H9 (cell line): Measurements from ENCODE around the gene SMNDC1. TPM values are rescaled to one million over a fixed set of nuclear protein-coding genes. Genes with fewer than 3 reads are reported as not detected.
"Not testable (repeated sequence)": the region's sequence is repeated elsewhere in the genome, so short reads cannot be mapped to it uniquely, and the experiment has no call there.

Experiments used
- DNase-seq: peaks from one replicate; pipeline ENCODE4 v3.0.0-alpha.2; 2017
- H2AFZ ChIP-seq: one replicate; pipeline ENCODE4 v1.6.1; 2013; ENCODE audit warnings: mild to moderate bottlenecking, low read length, control low read depth, moderate library complexity
- H2AK5ac ChIP-seq: 2 replicates; pipeline ENCODE4 v1.6.1; 2013; ENCODE audit warnings: low read length, control low read depth, mixed read lengths; ENCODE audit not compliant: insufficient read length
- H2BK120ac ChIP-seq: one replicate; pipeline ENCODE4 v1.6.1; 2013; ENCODE audit warnings: low read depth, mild to moderate bottlenecking, low read length, control low read depth, inconsistent platforms; ENCODE audit not compliant: poor library complexity, severe bottlenecking
- H2BK12ac ChIP-seq: 2 replicates; pipeline ENCODE4 v1.6.1; 2013; ENCODE audit warnings: low read length, control low read depth, mixed read lengths, low read depth; ENCODE audit not compliant: insufficient read length
- H2BK15ac ChIP-seq: 2 replicates; pipeline ENCODE4 v1.6.1; 2013; ENCODE audit warnings: low read depth, low read length, control low read depth
- H2BK20ac ChIP-seq: one replicate; pipeline ENCODE4 v1.6.1; 2013; ENCODE audit warnings: low read depth, mild to moderate bottlenecking, low read length, control low read depth, inconsistent platforms; ENCODE audit not compliant: poor library complexity, severe bottlenecking
- H2BK5ac ChIP-seq: 2 replicates; pipeline ENCODE4 v1.6.1; 2013; ENCODE audit warnings: low read length, control low read depth, mixed read lengths; ENCODE audit not compliant: insufficient read length
- H3K14ac ChIP-seq: 2 replicates; pipeline ENCODE4 v1.6.1; 2013; ENCODE audit warnings: low read length, control low read depth; ENCODE audit not compliant: insufficient read depth
- H3K18ac ChIP-seq: 2 replicates; pipeline ENCODE4 v1.6.1; 2013; ENCODE audit warnings: low read depth, mild to moderate bottlenecking, mixed read lengths, low read length, control low read depth; ENCODE audit not compliant: insufficient read length
- H3K23ac ChIP-seq: 2 replicates; pipeline ENCODE4 v1.6.1; 2013; ENCODE audit warnings: low read length, control low read depth, mixed read lengths, low read depth; ENCODE audit not compliant: insufficient read length
- H3K23me2 ChIP-seq: 2 replicates; pipeline ENCODE4 v1.6.1; 2013; ENCODE audit warnings: low read depth, mild to moderate bottlenecking, mixed read lengths, low read length, control low read depth; ENCODE audit not compliant: insufficient read length, poor library complexity, severe bottlenecking
- H3K27ac ChIP-seq: 2 replicates; pipeline ENCODE4 v1.5.1; 2013; ENCODE audit warnings: low read length, control low read depth, mixed read lengths, low read depth; ENCODE audit not compliant: insufficient read length
- H3K27me3 ChIP-seq: 2 replicates; pipeline ENCODE4 v1.6.1; 2013; ENCODE audit warnings: low read length, control low read depth, inconsistent platforms; ENCODE audit not compliant: insufficient read depth
- H3K4ac ChIP-seq: 2 replicates; pipeline ENCODE4 v1.6.1; 2013; ENCODE audit warnings: low read depth, mild to moderate bottlenecking, control low read depth, inconsistent platforms, low read length, moderate library complexity
- H3K4me1 ChIP-seq: 2 replicates; pipeline ENCODE4 v1.6.1; 2013; ENCODE audit warnings: low read length, control low read depth, inconsistent platforms; ENCODE audit not compliant: insufficient read depth
- H3K4me2 ChIP-seq: 2 replicates; pipeline ENCODE4 v1.6.1; 2013; ENCODE audit warnings: low read length, control low read depth, mixed read lengths; ENCODE audit not compliant: insufficient read length, insufficient read depth
- H3K56ac ChIP-seq: 2 replicates; pipeline ENCODE4 v1.6.1; 2013; ENCODE audit warnings: low read depth, mild to moderate bottlenecking, mixed read lengths, low read length, control low read depth; ENCODE audit not compliant: insufficient read length
- H3K79me1 ChIP-seq: 2 replicates; pipeline ENCODE4 v1.6.1; 2013; ENCODE audit warnings: low read depth, mild to moderate bottlenecking, moderate library complexity, low read length, control low read depth, inconsistent platforms; ENCODE audit not compliant: insufficient read depth, poor library complexity, severe bottlenecking
- H3K79me2 ChIP-seq: 2 replicates; pipeline ENCODE4 v1.6.1; 2013; ENCODE audit warnings: low read length, control low read depth, inconsistent platforms; ENCODE audit not compliant: insufficient read depth
- H3K9ac ChIP-seq: 2 replicates; pipeline ENCODE4 v1.6.1; 2013; ENCODE audit warnings: low read length, control low read depth, mixed read lengths; ENCODE audit not compliant: insufficient read length; ENCODE audit errors: extremely low read depth
- H3K9me3 ChIP-seq: one replicate; pipeline ENCODE4 v1.6.1; 2013; ENCODE audit warnings: low read depth, low read length, inconsistent platforms; ENCODE audit not compliant: control insufficient read depth
- H3T11ph ChIP-seq: one replicate; pipeline ENCODE4 v1.6.1; 2013; ENCODE audit warnings: mild to moderate bottlenecking, low read length, control low read depth, inconsistent platforms
- H4K20me1 ChIP-seq: one replicate; pipeline ENCODE4 v1.6.1; 2013; ENCODE audit not compliant: control insufficient read depth, insufficient read length, insufficient read depth
- H4K5ac ChIP-seq: 2 replicates; pipeline ENCODE4 v1.6.1; 2013; ENCODE audit warnings: low read depth, mild to moderate bottlenecking, mixed read lengths, low read length, control low read depth; ENCODE audit not compliant: insufficient read length
- H4K8ac ChIP-seq: replicated peaks from 2 replicates; pipeline ENCODE4 v1.6.1; 2013; ENCODE audit warnings: low read length, control low read depth, mixed read lengths, low read depth; ENCODE audit not compliant: insufficient read length
- H4K91ac ChIP-seq: 2 replicates; pipeline ENCODE4 v1.6.1; 2013; ENCODE audit warnings: low read depth, mild to moderate bottlenecking, moderate library complexity, mixed read lengths, low read length, control low read depth; ENCODE audit not compliant: insufficient read length
- H3K27ac Mint-ChIP-seq, 3 experiments: 2 replicates in 2 of 3; 3 replicates in 1 of 3; pipeline ENCODE4 v1.8.0; 2020 to 2021; ENCODE audit warnings: mixed read lengths in 3 of 3, mild to moderate bottlenecking in 1 of 3, moderate library complexity in 1 of 3
- H3K27me3 Mint-ChIP-seq: 2 replicates; pipeline ENCODE4 v1.8.0; 2021; ENCODE audit warnings: low read depth, mild to moderate bottlenecking, moderate library complexity, mixed read lengths
- H3K36me3 Mint-ChIP-seq, 3 experiments: 2 replicates in 2 of 3; 3 replicates in 1 of 3; pipeline ENCODE4 v1.8.0; 2020 to 2021; ENCODE audit warnings: low read depth in 3 of 3, mixed read lengths in 3 of 3; ENCODE audit not compliant: insufficient read depth in 1 of 3
- H3K4me1 Mint-ChIP-seq, 2 experiments: 2 replicates each; pipeline ENCODE4 v1.8.0; 2020; ENCODE audit warnings: mixed read lengths in 2 of 2
- H3K4me3 Mint-ChIP-seq, 2 experiments: 2 replicates in 1 of 2; 3 replicates in 1 of 2; pipeline ENCODE4 v1.8.0; 2020 to 2021; ENCODE audit warnings: mild to moderate bottlenecking in 2 of 2, mixed read lengths in 2 of 2, moderate library complexity in 1 of 2
- H3K9me3 Mint-ChIP-seq, 2 experiments: 2 replicates in 1 of 2; 3 replicates in 1 of 2; pipeline ENCODE4 v1.8.0; 2020; ENCODE audit warnings: mild to moderate bottlenecking in 2 of 2, mixed read lengths in 2 of 2, moderate library complexity in 1 of 2
- WGBS: extraction: QIAGEN DNeasy Blood & Tissue Kit; methylation state at CpG from one replicate; pipeline ENCODE4 v1.1.7; 2013; ENCODE audit warnings: missing lambda C conversion rate, low lambda C conversion rate, mixed read lengths; ENCODE audit not compliant: insufficient read length; ENCODE audit errors: extremely low coverage; 5-methylcytosine and 5-hydroxymethylcytosine counted together
- total RNA-seq: library from RNA; stranded (reverse); gene quantifications from 2 replicates; pipeline ENCODE4 v1.2.1, GENCODE V29; 2021
- TF ChIP-seq, protein P1 (sequence below): fragments of 200-600 bp; sonication (generic); conservative IDR thresholded peaks from 3 replicates; pipeline ENCODE4 v1.8.0; 2021; ENCODE audit warnings: antibody characterized with exemption, mild to moderate bottlenecking

Gene SMNDC1
- total RNA-seq, 1 experiment from 2014 or later = 55.7 TPM

DNA sequence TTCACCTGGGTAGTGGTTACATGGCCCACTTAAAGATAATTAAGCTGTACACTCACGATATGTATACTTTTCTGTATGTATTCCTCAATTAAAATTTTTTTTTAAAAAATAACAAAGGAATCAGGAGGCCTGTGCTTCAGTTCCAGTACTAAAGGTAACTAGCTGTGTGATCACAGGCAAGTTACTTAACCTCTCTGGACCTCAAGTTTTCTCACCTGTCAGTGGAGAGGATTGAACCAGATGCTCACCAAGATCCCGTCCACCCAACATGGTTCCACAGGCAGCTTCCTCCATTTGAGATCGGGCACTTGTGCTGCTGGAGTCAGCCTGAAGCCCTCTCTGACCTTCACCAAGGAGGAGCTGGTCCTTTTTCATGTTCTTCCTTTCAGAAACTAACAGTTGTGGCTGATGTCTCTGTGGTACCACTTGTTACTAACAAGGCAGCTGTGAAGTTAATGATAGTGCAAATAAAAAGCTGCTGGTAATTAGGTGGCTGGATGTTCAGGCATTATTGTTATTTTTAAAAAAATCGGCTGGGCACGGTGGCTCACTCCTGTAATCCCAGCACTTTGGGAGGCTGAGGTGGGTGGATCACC, 29.4 kb upstream of the SMNDC1 start:
- H3K23me2 ChIP-seq = no peaks in the 10 kb centered on the region
- DNase-seq = no peak

DNA sequence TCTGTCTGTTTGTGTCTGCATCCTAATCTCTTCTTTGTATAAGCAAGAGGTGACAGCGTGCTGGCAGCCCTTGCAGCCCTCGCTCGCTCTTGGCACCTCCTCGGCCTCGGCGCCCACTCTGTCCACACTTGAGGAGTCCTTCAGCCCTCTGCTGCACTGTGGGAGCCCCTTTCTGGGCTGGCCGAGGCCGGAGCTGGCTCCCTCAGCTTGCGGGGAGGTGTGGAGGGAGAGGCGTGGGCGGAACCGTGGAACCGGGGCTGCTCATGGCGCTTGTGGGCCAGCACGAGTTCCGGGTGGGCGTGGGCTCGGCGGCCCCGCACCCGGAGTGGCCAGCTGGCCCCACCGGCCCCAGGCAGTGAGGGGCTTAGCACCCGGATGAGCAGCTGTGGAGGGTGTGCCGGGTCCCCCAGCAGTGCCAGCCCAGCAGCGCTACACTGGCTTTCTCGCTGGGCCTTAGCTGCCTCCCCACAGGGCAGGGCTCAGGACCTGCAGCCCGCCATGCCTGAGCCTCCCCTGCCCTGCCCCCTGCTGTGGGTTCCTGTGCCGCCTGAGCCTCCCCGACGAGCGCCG, 26.6 kb upstream of the SMNDC1 start:
- H3K23ac ChIP-seq, H3K14ac ChIP-seq, H2AFZ ChIP-seq, H2BK120ac ChIP-seq, H3K27ac ChIP-seq, H2AK5ac ChIP-seq, H2BK12ac ChIP-seq, H3K9ac ChIP-seq, H3K79me2 ChIP-seq, H4K8ac ChIP-seq, H3K4me1 ChIP-seq, H3K4me3 Mint-ChIP-seq, H2BK20ac ChIP-seq, H3T11ph ChIP-seq, H3K56ac ChIP-seq, H2BK5ac ChIP-seq, H4K5ac ChIP-seq, H3K23me2 ChIP-seq, H2BK15ac ChIP-seq, H3K4me2 ChIP-seq, DNase-seq, H3K27me3 ChIP-seq, H3K27ac Mint-ChIP-seq, H4K20me1 ChIP-seq, H3K18ac ChIP-seq, H3K27me3 Mint-ChIP-seq, H3K4ac ChIP-seq, H4K91ac ChIP-seq, H3K79me1 ChIP-seq: not testable (repeated sequence)
- peaks cover 18% of the 10 kb centered on the region for H3K9me3 ChIP-seq
- peaks cover 38 to 39% of the 10 kb centered on the region in 2 experiments for H3K9me3 Mint-ChIP-seq
- WGBS = no CpG with 5 or more reads among the region's 32 CpGs
- H3K4me1 Mint-ChIP-seq = peaks cover 13% of the 10 kb centered on the region in 2 experiments
- peaks cover 16 to 34% (median 29%) of the 10 kb centered on the region in 3 experiments for H3K36me3 Mint-ChIP-seq

More for the DNA sequence above, 29.4 kb upstream of the SMNDC1 start:
- Mint-ChIP-seq H3K27ac (no peak overlapping the region), H3K4me3 (no peak overlapping the region), H3K9me3 (peaks cover 31 to 33% of the 10 kb centered on the region in 2 experiments), H3K36me3 (peaks cover 16 to 29% (median 24%) of the 10 kb centered on the region in 3 experiments), H3K27me3 (peaks cover 1% of the 10 kb centered on the region), H3K4me1 (peaks cover 19 to 20% of the 10 kb centered on the region in 2 experiments)
- no peaks in the 10 kb centered on the region for H4K20me1 ChIP-seq
- H4K5ac ChIP-seq = no peak overlapping the region
- no peak overlapping the region for H3T11ph ChIP-seq
- no peaks in the 10 kb centered on the region for H3K79me1 ChIP-seq
- no peaks in the 10 kb centered on the region for H3K79me2 ChIP-seq
- no peak overlapping the region for H3K56ac ChIP-seq
- TF ChIP-seq, protein P1, sequence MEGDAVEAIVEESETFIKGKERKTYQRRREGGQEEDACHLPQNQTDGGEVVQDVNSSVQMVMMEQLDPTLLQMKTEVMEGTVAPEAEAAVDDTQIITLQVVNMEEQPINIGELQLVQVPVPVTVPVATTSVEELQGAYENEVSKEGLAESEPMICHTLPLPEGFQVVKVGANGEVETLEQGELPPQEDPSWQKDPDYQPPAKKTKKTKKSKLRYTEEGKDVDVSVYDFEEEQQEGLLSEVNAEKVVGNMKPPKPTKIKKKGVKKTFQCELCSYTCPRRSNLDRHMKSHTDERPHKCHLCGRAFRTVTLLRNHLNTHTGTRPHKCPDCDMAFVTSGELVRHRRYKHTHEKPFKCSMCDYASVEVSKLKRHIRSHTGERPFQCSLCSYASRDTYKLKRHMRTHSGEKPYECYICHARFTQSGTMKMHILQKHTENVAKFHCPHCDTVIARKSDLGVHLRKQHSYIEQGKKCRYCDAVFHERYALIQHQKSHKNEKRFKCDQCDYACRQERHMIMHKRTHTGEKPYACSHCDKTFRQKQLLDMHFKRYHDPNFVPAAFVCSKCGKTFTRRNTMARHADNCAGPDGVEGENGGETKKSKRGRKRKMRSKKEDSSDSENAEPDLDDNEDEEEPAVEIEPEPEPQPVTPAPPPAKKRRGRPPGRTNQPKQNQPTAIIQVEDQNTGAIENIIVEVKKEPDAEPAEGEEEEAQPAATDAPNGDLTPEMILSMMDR = no peak
- H3K18ac ChIP-seq = no peak overlapping the region
- H3K14ac ChIP-seq = no peak overlapping the region
- no peak overlapping the region for H2BK120ac ChIP-seq
- no peak overlapping the region for H2AK5ac ChIP-seq
- peaks cover 18% of the 10 kb centered on the region for H3K9me3 ChIP-seq
- H4K91ac ChIP-seq = no peak overlapping the region
- no peak overlapping the region for H3K4me2 ChIP-seq
- no peak overlapping the region; the same call in 1 of the 2 replicates for H2BK15ac ChIP-seq
- H2BK12ac ChIP-seq = no peak overlapping the region
- no peaks in the 10 kb centered on the region; the same call in 1 of the 2 replicates for H3K4me1 ChIP-seq
- no peak overlapping the region for H4K8ac ChIP-seq
- no peak overlapping the region for H3K23ac ChIP-seq
- no peak overlapping the region for H2BK20ac ChIP-seq
- H3K27ac ChIP-seq = no peak overlapping the region
- no peak overlapping the region for H3K9ac ChIP-seq
- no peaks in the 10 kb centered on the region for H3K27me3 ChIP-seq
- H2BK5ac ChIP-seq = no peak overlapping the region
- H2AFZ ChIP-seq = no peak overlapping the region
- no peak overlapping the region for H3K4ac ChIP-seq
- no CpG with 5 or more reads among the region's 5 CpGs for WGBS
